Thoracic aorta (tissue), 2 donors: ENCODE data around the gene IFNL3. TPM values are rescaled to one million over a fixed set of nuclear protein-coding genes. Genes with fewer than 3 reads are reported as not detected.
"Not testable (repeated sequence)": the region's sequence is repeated elsewhere in the genome, so short reads cannot be mapped to it uniquely, and the experiment has no call there.

Experiments
- ATAC-seq: fragments of 150-250 bp; one replicate; pipeline ENCODE4 v1.8.0; 2017; ENCODE audit warnings: low read depth; ENCODE audit not compliant: insufficient number of reproducible peaks, low FRiP score
- DNase-seq: peaks from one replicate; pipeline ENCODE4 v3.0.0-alpha.2; 2020; ENCODE audit warnings: low spot score
- H3K27ac ChIP-seq, 2 donors: fragments of 200-600 bp; sonication (generic); 1 replicate in 1 of 2; 2 replicates in 1 of 2; pipeline ENCODE4 v1.5.1; 2016; ENCODE audit warnings: mild to moderate bottlenecking in 2 of 2, moderate library complexity in 2 of 2
- H3K27me3 ChIP-seq: fragments of 200-600 bp; sonication (generic); replicated peaks from 2 replicates; pipeline ENCODE4 v1.6.0; 2016; ENCODE audit warnings: mild to moderate bottlenecking; ENCODE audit not compliant: insufficient read depth
- H3K36me3 ChIP-seq: fragments of 200-600 bp; sonication (generic); one replicate; pipeline ENCODE4 v1.5.1; 2016
- H3K4me1 ChIP-seq, 2 donors: fragments of 200-600 bp; sonication (generic); 1 replicate in 1 of 2; 2 replicates in 1 of 2; pipeline versions ENCODE4 v1.5.1 to v1.6.0; 2016; ENCODE audit warnings: low read depth in 2 of 2, mild to moderate bottlenecking in 1 of 2; ENCODE audit not compliant: control insufficient read depth in 1 of 2
- H3K4me3 ChIP-seq: fragments of 200-600 bp; sonication (generic); 2 replicates; pipeline ENCODE4 v1.5.1; 2016; ENCODE audit warnings: mild to moderate bottlenecking
- H3K9me3 ChIP-seq: fragments of 200-600 bp; sonication (generic); 2 replicates; pipeline ENCODE4 v1.5.1; 2016
- total RNA-seq, 2 donors: library from RNA; depleted of rRNA; stranded (reverse); fragments of >200 nt; gene quantifications; one replicate each; pipeline versions ENCODE4 v1.1.0 to v1.2.3, GENCODE V29; 2016
- TF ChIP-seq, protein P1 (sequence below): fragments of 200-600 bp; sonication (generic); IDR thresholded peaks from one replicate; pipeline ENCODE4 v1.5.1; 2019; ENCODE audit warnings: antibody characterized with exemption

Gene IFNL3
- total RNA-seq, 2 donors from 2014 or later: not detected

DNA sequence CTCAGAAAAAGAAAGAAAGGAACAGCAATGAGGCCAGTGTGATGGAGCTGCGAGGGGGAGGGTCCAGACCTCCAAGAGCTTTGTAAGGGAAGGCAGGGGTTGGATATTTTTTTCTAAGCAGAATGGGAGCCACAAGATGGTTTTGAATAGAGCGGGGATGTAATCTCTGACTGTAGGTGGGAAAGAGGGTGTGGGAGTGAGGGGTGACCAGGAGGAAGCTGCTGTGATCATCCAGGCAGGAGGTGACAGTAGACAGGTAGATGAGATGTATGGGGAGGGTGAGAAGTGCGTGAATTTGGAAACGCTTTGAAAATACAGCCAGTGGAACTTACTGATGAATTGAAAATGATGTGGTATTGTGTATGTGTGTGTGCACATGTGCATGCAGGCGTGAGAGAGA is 30.8 kb upstream of the IFNL3 start:
- Histone ChIP-seq H3K27ac (no peak overlapping the region), H3K4me3 (no peak overlapping the region), H3K9me3 (no peaks in the 10 kb centered on the region), H3K27me3 (no peaks in the 10 kb centered on the region), H3K4me1 (no peaks in the 10 kb centered on the region), H3K36me3 (no peaks in the 10 kb centered on the region)
- TF ChIP-seq, protein P1, sequence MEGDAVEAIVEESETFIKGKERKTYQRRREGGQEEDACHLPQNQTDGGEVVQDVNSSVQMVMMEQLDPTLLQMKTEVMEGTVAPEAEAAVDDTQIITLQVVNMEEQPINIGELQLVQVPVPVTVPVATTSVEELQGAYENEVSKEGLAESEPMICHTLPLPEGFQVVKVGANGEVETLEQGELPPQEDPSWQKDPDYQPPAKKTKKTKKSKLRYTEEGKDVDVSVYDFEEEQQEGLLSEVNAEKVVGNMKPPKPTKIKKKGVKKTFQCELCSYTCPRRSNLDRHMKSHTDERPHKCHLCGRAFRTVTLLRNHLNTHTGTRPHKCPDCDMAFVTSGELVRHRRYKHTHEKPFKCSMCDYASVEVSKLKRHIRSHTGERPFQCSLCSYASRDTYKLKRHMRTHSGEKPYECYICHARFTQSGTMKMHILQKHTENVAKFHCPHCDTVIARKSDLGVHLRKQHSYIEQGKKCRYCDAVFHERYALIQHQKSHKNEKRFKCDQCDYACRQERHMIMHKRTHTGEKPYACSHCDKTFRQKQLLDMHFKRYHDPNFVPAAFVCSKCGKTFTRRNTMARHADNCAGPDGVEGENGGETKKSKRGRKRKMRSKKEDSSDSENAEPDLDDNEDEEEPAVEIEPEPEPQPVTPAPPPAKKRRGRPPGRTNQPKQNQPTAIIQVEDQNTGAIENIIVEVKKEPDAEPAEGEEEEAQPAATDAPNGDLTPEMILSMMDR: no peak
- DNase-seq (no peak), ATAC-seq (no peak)

DNA sequence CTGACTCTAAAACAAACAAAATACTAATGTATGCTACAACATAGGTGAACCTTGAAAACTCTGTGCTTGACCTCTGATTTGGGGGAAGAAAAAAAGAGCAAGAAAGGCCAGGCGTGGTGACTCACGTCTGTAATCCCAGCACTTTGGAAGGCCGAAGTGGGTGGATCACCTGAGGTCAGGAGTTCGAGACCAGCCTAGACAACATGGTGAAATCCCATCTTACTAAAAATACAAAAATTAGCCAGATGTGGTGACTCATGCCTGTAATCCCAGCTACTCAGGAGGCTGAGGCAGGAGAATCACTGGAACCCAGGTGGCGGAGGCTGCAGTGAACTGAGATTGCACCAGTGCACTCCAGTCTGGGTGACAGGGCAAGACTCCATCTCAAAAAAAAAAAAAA is 29.1 kb upstream of the IFNL3 start:
- not testable (repeated sequence) for H3K4me1 ChIP-seq, H3K36me3 ChIP-seq, H3K27me3 ChIP-seq, H3K27ac ChIP-seq, H3K9me3 ChIP-seq, ATAC-seq, H3K4me3 ChIP-seq, DNase-seq

DNA sequence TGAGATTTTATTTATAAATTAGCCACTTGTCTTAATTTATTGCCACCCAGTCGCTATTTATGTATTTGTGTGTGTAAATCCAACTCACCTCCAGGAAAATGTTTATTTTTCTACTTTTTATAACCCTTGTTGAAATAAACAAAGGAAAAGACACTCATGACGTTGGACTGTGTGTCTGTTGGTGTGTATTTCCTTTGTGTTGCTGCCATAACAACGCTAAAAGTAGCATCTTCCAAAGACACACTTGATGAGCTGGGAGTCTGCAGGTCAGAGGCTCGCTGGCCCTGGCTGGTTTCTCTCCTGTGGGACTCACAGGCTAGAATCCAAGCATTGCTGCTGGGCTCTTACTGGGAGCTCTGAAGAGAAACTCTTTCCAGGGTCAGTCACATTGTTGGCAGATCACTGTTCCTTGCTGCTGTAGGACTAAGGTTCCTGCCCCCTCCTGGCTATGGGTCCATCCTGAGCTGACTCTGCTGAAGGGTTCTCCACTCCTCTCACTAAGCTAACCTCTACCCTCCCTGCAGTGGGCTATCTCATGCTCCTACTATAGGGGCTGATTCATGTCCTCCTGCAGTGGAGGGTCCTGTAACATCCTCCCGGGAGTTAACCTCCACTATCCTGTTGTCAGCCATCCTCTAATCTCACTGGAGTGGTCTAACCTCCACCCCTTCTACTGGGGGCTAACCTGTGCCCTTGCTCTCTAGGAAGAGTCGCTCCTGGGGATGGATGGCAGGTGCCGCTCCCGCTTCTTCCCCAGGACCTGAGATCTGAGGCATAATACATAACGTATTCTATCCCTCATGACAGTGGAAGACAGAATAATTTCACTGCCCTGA is 25.4 kb upstream of the IFNL3 start:
- ATAC-seq (no peak), DNase-seq (no peak)
- Histone ChIP-seq H3K27me3 (no peaks in the 10 kb centered on the region), H3K4me3 (no peak overlapping the region), H3K36me3 (no peaks in the 10 kb centered on the region), H3K4me1 (no peaks in the 10 kb centered on the region), H3K9me3 (no peaks in the 10 kb centered on the region), H3K27ac (no peak overlapping the region)
- TF ChIP-seq, protein P1: no peak

DNA sequence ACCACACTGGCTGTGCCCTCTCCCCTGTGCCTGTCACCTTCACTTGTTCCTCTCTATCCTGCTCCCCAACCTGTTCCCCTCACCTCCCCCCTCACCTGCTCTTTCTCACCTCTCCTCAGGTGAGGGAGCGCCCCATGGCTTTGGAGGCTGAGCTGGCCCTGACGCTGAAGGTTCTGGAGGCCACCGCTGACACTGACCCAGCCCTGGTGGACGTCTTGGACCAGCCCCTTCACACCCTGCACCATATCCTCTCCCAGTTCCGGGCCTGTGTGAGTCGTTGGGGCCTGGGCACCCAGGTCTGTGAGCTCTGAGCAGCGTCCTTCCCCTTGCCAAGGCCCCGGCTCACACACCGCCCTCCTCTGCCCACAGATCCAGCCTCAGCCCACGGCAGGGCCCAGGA is 24.6 kb upstream of the IFNL3 start:
- H3K36me3 ChIP-seq, H3K4me3 ChIP-seq, H3K4me1 ChIP-seq, H3K27me3 ChIP-seq, H3K27ac ChIP-seq, H3K9me3 ChIP-seq, ATAC-seq, DNase-seq: not testable (repeated sequence)

DNA sequence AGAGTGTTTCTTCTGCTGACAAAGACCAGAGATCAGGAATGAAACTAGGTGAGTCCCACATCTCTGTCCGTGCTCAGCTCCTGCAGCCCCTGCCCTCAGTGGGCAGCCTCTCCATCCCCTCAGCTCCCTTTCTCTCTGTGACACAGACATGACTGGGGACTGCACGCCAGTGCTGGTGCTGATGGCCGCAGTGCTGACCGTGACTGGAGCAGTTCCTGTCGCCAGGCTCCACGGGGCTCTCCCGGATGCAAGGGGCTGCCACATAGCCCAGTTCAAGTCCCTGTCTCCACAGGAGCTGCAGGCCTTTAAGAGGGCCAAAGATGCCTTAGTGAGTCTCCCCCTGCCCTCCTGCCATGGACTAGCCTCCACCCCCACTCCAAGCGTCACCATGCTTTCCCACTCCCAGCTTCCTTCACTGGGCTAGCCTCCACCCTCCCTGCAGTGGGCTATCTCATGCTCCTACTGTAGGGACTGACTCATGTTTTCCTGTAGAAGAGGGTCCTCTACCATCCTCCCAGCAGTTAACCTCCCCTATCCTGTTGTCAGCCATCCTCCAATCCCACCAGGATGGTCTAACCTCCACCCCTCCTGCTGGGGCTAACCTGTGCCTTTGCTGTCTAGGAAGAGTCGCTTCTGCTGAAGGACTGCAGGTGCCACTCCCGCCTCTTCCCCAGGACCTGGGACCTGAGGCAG is 23.9 kb upstream of the IFNL3 start:
- ATAC-seq, DNase-seq, H3K4me3 ChIP-seq, H3K36me3 ChIP-seq, H3K4me1 ChIP-seq, H3K27ac ChIP-seq, H3K9me3 ChIP-seq, H3K27me3 ChIP-seq: not testable (repeated sequence)

DNA sequence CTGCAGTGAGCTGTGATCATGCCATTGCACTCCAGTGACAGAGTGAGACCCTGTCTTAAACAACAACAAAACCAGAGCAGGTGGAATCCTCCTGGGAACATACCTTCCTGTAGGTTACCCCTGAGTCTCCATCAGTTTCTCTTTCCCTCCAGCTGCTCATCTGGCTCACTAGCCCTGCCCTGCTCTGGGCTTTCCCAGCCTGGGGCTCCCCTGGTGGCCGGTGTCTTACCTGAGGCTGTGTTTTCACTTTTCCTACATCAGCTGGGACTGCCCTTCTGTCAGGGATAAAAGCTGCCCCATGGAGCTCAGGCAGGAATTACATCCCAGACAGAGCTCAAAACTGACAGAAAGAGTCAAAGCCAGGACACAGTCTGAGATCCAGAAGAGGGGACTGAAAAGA is 23.3 kb upstream of the IFNL3 start, which contains the start of gene IFNL2:
TSS of gene IFNL2 (plus strand) at position 312 of the 400 bp plus-strand sequence. CDS start 173 bp downstream, outside the sequence.
- not testable (repeated sequence) for H3K27me3 ChIP-seq, DNase-seq, H3K4me1 ChIP-seq, ATAC-seq, H3K27ac ChIP-seq, H3K9me3 ChIP-seq, H3K4me3 ChIP-seq, H3K36me3 ChIP-seq

DNA sequence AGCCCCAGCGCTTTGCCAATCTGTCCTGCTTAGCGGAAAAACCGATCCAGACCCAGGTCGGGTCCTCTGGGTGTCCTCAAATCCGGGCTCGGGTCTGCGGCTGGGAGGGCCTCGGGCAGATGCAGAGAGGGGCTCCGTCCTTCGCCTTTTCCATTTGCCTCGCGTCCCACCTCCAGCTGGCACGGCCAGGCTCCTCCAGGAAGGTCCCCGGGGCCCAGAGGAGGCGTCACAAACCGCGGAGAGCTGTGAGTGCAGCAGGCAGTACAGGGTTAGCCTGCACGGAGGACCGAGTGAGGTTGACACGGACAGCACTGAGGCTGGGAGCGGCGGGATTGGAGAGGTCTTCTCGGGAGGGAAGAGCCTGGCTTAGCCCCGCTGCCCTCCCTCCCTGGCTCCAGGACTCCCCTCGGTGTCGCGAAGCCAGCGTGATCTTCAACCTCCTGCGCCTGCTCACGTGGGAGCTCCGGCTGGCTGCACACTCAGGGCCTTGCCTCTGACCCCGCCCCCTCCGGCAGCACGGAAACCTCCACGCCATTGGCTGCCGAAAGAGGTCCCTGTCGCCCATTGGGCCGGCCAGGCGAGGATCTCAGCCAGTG is 20.6 kb upstream of the IFNL3 start:
- Histone ChIP-seq H3K4me3 (no peak overlapping the region), H3K9me3 (no peaks in the 10 kb centered on the region), H3K27ac (no peak overlapping the region), H3K4me1 (no peaks in the 10 kb centered on the region), H3K36me3 (no peaks in the 10 kb centered on the region), H3K27me3 (no peaks in the 10 kb centered on the region)
- ATAC-seq (no peak), DNase-seq (no peak)
- TF ChIP-seq, protein P1: no peak
